HG02610 (cell line): ENCODE data around the gene FAM9C.

Experiments
- ATAC-seq: cut with Tn5 transposase; IDR thresholded peaks from one replicate; pipeline ENCODE4 v1.9.1; 2021; ENCODE audit warnings: mild to moderate bottlenecking, moderate library complexity; ENCODE audit not compliant: unreplicated experiment

The FAM9C gene

GRCh38 chrX:12986164-12986779 lies 58.1 kb downstream of the FAM9C start:
- no peak for ATAC-seq
